HG03135 (cell line): ENCODE results near the gene COL17A1.

ENCODE experiments used
- ATAC-seq: cut with Tn5 transposase; IDR thresholded peaks from one replicate; pipeline ENCODE4 v1.9.1; 2021; ENCODE audit warnings: mild to moderate bottlenecking, moderate library complexity; ENCODE audit not compliant: unreplicated experiment

Gene COL17A1

DNA sequence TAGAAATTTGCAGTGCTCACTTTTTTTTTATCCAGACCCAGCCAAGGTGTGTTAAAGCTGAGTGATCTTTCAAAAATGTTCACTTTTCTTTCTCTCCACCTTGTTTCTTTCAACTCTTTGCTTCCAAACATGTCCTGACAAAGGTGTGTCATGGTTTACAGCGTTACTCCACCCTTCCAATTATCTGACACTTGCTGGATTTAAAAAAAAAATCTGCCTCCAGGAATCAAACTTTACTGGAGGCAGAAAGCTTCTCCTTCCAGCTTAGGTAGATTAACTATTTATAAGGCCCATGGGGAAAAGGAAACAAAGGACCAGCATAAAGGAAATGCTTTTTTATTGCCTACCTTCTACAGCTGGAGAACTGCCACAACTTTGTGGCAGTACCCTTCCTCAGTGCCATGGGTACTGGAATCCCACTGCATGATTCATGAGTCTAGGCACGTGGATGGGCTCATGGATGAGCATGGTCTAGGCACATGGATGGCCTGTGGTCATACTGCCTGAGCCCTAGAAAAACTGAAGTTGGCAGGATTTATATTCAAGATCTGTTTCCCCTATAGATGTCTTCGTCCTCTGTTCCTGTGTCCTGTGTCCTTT lies at the start of gene COL17A1:
COL17A1 (minus strand) TSS at position 80 of the 600 bp plus-strand sequence. CDS start 5,207 bp downstream, outside the sequence.
- no peak for ATAC-seq

DNA sequence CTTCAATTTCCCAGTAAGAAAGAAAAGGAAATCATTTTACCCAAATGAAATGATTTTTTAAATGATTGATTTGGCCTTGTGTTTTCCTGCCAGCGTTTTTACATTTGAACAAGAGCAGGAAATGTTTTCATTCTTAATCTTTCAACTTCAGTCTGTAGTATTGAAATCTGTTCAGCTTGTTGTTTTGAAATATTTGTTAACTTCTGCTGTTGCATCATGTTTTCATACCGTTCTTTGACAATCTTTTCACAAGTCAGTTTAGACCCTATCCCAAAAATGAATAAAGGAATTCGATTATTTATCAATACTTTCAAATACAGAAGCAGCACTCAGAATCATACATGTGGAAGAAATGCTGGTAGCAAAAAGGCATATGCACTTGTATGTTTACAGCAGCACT lies 44.4 kb upstream of the COL17A1 start:
- no peak for ATAC-seq

DNA sequence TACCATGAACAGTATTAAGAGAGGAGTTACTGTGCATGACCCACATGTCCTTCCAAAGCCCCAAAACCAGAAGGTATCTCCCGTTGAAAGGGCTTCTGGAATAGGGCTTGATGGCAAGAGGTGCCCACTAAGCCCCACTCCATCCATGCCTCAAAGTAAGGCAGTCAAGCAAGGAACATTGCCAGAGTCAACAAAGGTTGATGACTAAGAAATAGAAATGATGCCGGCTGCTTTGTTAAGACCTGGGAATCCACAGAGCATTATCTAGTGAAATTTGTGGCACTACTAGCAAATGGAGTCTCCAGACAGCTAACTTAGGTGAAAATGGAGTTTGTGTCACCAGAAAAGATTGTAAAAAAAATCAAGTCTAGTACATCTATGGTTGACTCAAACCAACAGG lies 42.5 kb upstream of the COL17A1 start:
- no peak for ATAC-seq

DNA sequence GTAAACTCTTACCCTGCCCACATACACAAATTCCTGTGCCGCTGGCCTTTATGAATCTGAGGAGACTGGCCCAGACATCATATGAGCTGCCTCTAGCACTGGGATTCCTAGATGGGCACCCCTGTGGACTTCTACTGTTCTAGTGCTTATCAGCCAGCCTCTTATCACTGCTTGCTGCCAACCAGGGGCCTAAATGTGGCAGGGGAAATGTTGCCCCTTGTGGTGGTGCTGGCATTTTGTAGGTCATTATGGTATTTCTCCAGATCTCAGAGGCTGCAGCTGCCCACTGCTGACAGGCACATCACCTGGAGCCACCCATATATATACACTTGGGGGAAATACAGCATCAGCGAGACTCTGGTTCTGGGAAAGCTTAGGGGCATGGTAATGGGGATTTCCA lies 41.7 kb upstream of the COL17A1 start:
- ATAC-seq, result no peak

DNA sequence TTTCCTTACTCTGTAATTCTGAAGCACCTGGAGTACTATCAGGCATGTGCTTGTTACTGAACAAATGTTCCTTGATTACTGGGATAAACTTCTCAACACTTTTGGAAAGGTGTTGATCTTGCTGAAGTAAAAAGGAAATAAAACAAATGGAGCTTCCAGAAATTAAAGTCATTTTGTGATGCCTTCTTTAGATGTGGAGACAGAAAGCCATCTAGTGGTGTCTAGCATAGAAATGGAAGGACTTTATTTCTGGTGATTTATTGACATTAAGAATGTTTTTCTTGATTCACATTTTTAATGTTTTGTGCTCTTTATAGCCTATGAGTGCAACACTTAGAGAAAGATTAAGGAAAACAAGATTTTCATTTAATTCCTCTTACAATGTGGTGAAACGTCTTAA lies 37.7 kb upstream of the COL17A1 start:
- ATAC-seq, result no peak

DNA sequence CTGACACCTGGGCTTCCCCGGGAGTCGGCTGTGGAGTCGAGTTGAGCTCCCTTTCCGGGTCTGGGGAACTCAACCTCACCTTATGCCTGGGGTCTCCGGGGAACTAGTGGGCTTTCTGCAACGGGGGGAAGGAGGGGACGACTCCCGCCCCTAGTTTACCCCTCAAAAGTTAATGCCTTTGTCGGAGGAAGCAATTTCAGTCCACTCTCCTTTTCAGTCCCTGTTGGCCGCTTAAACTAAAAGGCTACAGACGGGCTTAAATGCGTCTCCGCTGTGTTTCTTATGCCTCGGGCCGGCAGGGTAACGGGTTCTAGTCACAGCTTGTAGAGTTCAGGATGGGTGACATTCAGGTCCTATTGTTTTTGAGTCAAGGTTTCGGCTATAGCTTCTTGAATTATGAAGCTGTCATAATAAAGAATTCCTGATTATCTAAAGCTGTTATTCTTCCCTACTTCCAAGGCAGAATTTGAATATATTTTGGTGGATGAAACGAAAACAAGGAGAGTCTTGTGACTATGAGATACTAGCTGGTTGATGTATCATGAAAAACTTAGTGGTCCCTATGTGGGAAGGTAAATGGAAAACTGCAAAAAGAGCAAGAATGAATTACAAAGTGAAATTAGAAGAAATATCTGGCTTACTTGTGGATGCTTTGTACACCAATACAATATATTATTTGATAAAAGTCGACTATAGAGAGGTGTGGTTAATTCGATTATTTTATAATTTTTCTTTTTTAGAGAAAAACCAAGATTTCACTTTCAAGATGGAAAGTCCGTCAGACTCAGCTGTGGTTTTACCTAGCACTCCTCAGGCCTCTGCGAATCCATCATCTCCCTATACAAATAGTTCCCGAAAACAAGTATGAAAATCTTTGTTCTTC lies 36.8 kb upstream of the COL17A1 start:
- peak; percentile 3 for ATAC-seq

DNA sequence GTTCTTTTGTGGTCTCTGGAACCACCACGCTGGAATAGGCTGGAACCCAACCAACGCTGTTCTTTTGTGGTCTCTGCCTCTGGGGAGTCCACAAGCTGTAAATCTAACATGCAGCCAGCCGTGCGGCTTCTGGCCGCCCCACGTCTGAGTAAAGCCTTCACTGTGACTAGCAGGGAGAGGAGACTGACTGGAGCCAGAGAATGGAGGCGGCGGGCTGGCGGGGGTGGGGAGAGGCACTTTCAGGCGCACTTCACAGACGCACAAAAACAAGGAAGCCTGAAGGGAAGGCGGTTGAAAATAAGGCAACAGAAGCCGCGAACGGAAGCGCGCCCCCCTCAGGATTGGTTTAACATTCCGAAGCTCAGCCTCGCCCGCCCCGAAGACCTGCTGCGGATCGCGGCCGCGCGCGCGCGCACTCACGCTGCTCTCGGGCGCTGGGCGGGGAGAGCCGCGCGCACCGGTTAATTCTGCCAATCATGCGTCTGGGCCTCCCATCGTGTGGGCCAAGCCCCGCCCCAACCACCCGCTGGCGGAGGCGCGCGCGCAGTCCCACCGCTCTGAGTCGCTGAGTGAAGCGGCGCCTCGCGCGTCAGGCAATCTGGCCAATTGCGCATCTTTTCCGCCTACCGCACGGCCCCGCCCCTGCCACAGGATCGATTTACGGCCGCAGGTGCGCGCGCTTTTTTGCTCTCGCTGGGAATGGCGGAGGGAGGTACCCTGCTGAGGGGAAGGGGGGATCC lies 36.0 kb upstream of the COL17A1 start, which contains the start of gene SFR1:
SFR1 (plus strand) TSS at position 687 of the 740 bp plus-strand sequence; CDS start at position 700, 13 bp downstream.
- ATAC-seq, result peak; percentile 86

DNA sequence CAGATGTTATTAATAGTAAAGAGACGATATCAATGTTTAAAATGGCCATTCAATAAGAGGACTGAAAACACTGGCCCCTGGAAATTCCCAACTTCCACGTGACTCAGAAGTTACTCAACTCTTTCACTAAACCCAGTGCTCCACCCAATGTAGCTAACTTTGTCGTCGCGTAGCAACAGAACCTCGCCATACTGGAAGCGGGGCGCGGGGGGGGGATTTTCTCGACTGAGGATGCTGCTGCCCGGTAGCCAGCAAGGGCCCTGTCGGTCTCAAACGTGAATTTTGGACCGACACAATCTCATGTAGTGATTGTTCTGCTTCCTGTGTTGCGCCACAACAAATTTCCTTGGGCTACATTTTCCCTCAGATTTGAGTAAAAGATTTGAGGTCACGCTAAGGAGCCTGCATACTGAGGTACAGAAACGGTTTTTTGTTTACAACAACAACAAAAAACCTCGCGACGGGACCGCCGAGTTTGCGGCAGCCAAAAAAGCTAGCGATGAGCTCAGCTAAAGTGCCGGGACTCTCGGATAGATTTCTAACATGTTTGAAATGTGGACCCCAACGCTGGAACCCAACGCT lies 35.3 kb upstream of the COL17A1 start:
- peak; percentile 41 for ATAC-seq

DNA sequence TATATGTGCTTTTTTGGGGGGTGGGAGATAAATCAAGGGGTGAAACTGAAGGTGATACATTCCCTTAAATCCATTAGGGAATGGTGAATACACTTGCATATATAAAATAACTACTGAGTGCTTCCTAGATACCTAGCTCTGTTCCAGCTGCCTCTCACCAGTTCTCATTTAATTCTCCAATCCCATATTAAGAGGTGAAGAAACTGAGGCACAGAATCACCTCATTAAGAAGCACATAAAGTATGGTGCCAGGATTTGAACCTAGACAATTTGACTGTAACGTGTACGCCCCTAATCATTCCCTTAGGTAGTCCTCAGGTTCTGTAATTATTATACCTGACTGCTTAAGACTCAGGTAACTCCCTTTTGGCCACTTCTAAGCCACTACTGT lies 34.8 kb upstream of the COL17A1 start:
- no peak for ATAC-seq

DNA sequence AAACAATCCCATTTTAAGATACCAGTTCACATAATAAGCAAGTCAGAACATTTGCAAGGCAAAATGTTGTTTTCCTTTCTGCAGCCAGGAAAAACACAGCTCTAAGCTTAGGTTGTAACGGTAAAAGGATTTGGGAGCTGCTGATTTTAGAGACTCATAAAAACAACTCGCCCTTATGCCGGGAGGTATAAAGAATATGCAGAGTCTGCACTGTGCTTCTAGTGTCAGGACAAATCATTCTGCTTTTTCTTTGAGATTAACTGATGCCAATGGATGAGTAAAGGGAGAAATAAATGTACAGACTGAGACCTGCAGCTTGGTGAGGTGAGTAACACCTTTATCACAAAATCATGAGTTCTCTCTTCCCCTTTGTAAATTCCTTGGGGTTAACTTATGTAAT lies 34.3 kb upstream of the COL17A1 start:
- ATAC-seq, result no peak

DNA sequence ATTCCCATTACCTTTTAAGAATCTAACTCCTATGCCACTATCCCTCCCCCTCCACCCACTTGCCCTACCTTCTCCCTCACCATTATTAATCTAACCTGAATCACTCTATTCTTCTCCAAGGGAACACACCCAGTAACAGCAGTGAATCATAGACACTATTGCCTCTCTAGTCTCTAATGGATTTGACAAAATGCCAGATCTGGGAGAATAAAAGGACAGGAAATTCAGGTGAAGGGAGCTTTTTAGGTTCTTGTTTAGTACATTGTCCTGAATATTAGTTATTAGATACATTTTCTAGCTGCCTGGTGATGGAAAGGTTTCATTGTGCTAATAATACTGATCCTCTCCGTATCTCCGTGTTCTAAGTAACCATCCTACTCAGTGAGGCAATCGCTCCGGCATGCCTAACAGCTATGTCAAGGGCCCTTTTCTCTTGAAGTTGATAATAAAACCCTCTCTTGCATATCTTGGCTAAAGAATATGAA lies 32.2 kb upstream of the COL17A1 start:
- no peak for ATAC-seq

DNA sequence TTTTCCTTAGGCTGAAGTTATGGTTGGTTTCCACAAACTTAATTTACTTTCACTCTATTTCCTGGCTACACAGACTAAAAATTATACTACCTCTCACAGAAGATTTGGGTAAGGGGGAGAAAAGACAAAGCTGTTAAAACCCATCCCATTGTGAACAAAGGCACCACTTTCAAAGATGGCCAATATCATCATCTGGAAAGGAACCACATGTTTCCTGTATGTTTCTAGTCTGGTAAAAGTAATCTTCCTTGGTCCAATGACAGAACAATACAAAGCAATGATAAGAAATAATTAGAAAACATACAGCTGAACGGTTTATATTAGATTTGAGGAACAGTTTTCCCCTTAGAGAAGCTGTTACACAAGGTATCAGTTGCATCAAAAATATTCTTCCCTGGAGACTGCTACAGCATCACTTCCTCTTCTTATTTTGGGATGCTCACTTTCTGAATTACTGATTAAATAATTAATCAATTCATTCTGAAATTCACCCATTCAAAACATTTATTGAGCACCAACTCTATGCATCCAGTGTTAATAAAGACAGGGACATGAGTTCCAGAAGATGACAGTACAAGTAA lies 27.8 kb upstream of the COL17A1 start:
- ATAC-seq, result no peak

DNA sequence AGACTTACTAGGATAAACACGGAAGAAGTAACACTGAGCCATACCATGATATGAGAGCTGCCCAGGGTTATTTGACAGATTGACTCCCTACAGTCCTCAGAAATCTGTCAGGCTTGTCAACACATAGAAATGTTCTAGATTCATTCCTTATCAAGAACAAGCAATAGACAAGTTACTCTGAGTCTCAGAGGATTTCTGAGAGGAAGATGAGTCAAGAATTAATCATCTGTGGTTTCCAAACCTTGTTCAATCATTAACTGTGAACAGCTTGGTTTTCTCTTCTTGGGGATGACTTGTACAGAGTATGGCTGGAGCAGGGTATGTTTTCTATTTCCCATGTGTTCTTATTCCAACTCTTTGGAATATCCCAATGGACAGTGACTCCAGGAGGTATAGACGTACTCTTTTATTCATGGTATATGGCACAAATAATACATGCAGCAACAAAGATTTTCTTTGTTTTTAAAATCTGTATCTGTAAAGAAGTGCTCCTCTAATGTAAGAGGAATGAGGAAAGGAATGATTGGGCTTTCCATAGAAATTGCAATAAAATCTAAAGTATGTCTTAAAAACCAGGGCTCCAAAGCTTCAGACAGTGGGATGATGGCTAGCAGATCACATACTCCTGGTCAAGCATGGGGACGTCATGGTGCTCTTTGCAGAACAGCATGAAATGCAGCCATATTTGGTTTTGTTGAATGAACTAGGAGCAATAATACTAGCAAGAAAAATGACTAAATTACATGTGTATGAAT lies 24.4 kb upstream of the COL17A1 start:
- ATAC-seq, result peak; percentile 84

DNA sequence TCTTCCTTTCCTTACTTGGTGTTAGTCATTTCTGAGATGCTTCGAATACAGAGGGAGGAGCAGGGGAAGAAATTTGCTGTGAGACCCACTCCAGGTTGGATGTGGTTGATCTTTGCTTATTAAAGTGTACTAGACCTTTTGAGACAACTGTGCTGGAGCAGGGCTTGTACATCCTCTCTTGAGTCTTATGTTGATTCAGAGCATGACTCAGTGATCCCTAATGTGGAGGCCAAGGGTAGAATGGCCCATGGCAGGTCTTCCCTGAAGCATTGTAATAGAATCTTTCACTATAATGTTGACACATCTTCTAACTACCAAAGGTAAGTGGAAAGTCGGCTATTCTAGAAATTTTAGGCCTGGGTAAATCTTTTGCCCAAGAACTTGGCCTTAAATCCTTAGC lies 19.2 kb upstream of the COL17A1 start:
- ATAC-seq, result no peak

DNA sequence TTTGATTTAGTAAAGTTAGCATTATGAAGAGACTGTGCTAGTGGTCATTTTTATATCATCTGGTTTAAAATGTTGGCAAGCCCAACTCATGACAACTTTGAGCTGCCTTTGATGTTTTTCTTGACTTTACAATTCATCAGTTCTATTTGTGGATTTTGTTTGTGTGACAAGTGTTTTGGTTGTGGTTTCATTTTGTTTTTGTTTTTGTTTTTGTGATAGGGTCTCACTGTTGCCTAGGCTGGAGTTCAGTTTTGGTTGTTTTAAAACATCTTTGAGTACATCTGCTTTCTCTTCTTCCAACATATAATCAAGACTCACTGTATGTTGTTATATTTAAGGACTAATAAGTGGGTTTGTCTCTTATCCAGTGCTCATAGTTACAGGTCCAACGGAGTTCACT lies 18.7 kb upstream of the COL17A1 start:
- ATAC-seq, result no peak

DNA sequence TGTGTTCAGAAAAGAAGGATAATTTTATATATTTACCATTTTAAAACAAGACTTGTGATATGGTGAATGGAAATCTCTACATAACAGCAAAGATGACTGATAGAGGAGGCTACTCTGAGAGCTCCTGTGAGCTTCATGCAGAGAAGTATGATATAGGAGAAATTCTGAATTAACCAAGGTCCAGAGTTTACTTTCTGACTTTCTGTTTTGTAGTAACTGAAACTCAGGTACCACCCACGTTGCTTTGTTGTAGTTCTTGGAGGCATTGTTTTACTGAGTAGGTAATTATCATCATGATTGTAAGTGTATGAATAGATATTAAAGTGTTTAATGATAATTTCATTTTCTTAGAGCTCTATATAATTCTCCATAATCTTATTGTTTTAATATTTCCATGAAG lies 18.3 kb upstream of the COL17A1 start:
- no peak for ATAC-seq

DNA sequence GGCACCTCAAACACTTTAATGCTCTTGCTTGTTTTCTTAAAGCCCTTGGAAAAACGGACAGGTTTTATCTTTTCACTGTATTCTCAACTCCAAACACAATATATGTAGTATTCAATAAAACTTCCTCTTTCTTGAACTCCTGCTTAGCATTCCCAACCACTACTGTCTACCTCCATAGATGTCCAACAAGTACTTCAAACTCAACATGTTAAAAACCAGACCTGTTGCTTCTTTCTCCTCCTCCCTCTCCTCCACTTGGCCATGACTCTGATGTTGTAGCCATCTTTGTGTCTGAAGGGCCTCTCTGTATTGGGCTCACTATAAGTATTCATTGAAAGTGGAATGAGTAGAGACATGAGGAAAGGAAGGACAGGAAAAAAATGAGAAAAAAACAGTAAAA lies 16.2 kb upstream of the COL17A1 start:
- no peak for ATAC-seq

DNA sequence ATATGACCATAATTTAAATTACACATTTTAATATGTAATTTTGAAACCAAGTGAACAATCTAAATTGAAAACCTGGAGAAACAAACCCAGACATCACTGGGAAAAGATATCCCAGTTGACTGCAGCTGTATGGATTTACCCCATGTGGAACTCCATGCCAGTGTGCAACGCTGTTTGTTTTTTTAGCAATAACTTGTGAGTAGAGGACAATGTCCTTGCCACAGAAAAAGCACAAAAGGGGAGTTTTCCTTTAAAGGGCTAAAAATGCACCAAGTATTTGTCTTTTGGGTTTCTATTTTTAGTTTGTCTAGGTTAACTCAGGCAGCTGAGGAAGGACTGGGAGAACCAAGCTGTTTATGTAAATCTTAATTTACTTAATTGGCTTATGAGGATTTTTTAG lies 15.1 kb upstream of the COL17A1 start:
- no peak for ATAC-seq

DNA sequence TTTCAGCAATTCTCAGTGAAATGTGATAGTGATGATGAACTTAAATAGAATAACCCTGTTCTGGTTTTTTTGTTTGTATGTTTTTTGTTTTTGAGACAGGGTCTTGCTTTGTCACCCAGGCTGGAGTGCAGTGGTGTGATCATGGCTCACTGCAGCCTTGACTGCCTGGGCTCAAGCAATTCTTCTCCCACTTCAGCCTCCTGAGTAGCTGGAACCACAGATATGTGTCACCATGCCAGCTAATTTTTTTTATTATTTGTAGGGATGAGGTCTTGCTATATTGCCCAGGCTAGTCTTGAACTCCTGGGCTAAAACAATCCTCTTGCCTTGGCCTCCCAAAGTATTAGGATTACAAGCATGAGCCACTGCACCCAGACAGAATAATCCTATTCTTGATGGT lies 14.3 kb upstream of the COL17A1 start:
- ATAC-seq, result no peak

DNA sequence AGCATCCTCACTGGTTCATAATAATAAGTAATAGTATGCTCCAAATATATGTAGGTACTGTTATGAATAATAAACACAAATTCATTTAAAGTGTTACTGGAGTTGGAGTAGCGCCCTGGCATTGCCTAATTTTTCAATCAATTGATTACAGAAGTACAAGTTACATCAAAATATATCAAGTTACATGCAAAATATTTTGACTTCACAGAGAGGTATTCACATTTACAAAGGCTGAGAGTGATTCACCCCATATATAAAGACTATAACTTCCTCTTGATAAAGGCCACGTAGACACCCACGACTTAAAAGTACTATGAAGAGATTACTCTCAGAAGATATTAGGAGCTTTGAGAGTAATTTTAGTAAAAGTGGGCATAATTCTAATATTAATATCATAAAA lies 13.6 kb upstream of the COL17A1 start:
- ATAC-seq, result no peak
